ENCODE data around the gene TMEFF2. TPM values are rescaled to one million over a fixed set of nuclear protein-coding genes. Genes with fewer than 3 reads are reported as not detected.

The TMEFF2 gene
- total RNA-seq, 1 donor from 2014 or later, result 0.16 TPM

- H3K36me3 ChIP-seq, result no peaks in the 10 kb centered on the region
- no peak for DNase-seq
- no peaks in the 10 kb centered on the region for H3K9me3 ChIP-seq (replicated peaks)
- no peak overlapping the region for H3K27ac ChIP-seq (replicated peaks)
- H3K4me3 ChIP-seq, result no peak overlapping the region
- intact Hi-C loops (cut with micrococcal nuclease), result no loop called here
- no peaks in the 10 kb centered on the region for H3K27me3 ChIP-seq (ENCODE audit: low read depth)
- TF ChIP-seq, protein P1, sequence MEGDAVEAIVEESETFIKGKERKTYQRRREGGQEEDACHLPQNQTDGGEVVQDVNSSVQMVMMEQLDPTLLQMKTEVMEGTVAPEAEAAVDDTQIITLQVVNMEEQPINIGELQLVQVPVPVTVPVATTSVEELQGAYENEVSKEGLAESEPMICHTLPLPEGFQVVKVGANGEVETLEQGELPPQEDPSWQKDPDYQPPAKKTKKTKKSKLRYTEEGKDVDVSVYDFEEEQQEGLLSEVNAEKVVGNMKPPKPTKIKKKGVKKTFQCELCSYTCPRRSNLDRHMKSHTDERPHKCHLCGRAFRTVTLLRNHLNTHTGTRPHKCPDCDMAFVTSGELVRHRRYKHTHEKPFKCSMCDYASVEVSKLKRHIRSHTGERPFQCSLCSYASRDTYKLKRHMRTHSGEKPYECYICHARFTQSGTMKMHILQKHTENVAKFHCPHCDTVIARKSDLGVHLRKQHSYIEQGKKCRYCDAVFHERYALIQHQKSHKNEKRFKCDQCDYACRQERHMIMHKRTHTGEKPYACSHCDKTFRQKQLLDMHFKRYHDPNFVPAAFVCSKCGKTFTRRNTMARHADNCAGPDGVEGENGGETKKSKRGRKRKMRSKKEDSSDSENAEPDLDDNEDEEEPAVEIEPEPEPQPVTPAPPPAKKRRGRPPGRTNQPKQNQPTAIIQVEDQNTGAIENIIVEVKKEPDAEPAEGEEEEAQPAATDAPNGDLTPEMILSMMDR (IDR thresholded peaks at IDR 0.05; ENCODE audit: borderline replicate concordance), result no peak
- H3K4me1 ChIP-seq, result no peaks in the 10 kb centered on the region
Measured at GRCh38 chr2:192073878-192074277, 120.9 kb downstream of the TMEFF2 start.

DNA sequence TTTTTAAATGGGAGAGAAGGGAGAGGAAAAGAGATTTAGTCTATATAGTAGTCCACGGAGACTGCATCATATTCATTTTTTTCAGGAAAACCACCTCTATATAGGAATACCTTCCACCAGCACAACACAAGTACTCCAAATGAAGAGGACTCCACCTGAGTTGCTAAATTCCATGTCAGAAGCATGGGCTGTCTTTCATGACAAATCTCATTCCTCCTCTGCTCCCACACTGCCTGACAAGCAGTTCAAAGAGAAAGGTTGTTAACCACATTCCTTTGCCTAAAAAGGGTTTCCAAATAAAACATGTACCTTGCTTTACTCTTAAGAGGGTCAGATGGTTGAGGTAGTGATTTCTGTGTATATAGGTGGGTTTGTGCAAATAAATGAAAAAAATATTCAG is 122.0 kb downstream of the TMEFF2 start:
- Histone ChIP-seq H3K27me3 (ENCODE audit: low read depth) (no peaks in the 10 kb centered on the region), H3K4me3 (no peak overlapping the region), H3K9me3 (replicated peaks) (no peaks in the 10 kb centered on the region), H3K27ac (replicated peaks) (no peak overlapping the region), H3K36me3 (no peaks in the 10 kb centered on the region), H3K4me1 (no peaks in the 10 kb centered on the region)
- no peak for DNase-seq
- intact Hi-C loops (cut with micrococcal nuclease), result no loop called here
- TF ChIP-seq, protein P1 (IDR thresholded peaks at IDR 0.05; ENCODE audit: borderline replicate concordance), result no peak

DNA sequence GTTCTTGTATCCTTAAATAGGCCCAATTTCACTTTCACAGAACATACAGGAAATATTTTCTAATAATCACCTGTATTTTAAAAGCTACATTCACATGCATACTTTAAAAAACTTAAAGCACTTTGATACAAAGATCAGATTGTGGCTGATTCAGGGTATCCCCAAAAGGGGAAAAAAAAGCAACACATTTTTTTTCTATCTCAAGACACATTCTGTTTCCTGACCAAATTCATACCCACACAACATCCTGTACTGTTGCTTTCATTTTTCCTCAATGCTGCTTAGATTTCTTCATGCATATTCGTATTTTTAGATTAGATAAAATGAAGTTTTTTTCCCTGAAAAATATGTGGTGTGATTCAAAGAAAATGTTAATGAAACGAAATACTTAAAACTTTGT is 122.5 kb downstream of the TMEFF2 start:
- no peaks in the 10 kb centered on the region for H3K4me1 ChIP-seq
- H3K27ac ChIP-seq (replicated peaks), result no peak overlapping the region
- TF ChIP-seq, protein P1 (IDR thresholded peaks at IDR 0.05; ENCODE audit: borderline replicate concordance), result no peak
- H3K36me3 ChIP-seq, result no peaks in the 10 kb centered on the region
- intact Hi-C loops (cut with micrococcal nuclease), result no loop called here
- no peaks in the 10 kb centered on the region for H3K9me3 ChIP-seq (replicated peaks)
- no peak overlapping the region for H3K4me3 ChIP-seq
- no peaks in the 10 kb centered on the region for H3K27me3 ChIP-seq (ENCODE audit: low read depth)
- no peak for DNase-seq

- TF ChIP-seq, protein P1 (IDR thresholded peaks at IDR 0.05; ENCODE audit: borderline replicate concordance), result no peak
- no peaks in the 10 kb centered on the region for H3K4me1 ChIP-seq
- DNase-seq, result no peak
- H3K27me3 ChIP-seq (ENCODE audit: low read depth), result no peaks in the 10 kb centered on the region
- H3K36me3 ChIP-seq, result no peaks in the 10 kb centered on the region
- no peaks in the 10 kb centered on the region for H3K9me3 ChIP-seq (replicated peaks)
- intact Hi-C loops (cut with micrococcal nuclease), result no loop called here
- H3K4me3 ChIP-seq, result no peak overlapping the region
- no peak overlapping the region for H3K27ac ChIP-seq (replicated peaks)
Measured at GRCh38 chr2:192070099-192070498, 124.6 kb downstream of the TMEFF2 start.

DNA sequence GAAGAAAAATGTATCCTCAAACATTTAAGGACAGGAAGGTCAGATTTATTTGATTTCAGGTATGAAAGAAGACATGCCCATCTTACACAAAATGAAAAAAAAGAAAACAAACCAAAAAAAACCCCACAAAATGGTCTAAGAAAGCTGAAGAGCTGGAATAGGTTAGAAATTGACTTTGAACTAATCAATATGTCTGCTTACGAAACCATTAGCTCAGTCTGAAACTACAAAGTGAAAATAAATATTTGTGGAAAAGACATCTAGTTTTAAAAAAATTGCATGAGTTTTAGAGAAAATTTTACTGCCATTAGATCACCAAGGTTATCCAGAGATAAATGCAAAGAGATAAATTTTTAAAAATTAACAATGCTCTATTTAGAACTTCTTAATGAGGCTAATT is 125.3 kb downstream of the TMEFF2 start:
- TF ChIP-seq, protein P1 (IDR thresholded peaks at IDR 0.05; ENCODE audit: borderline replicate concordance), result no peak
- Histone ChIP-seq H3K4me3 (no peak overlapping the region), H3K9me3 (replicated peaks) (no peaks in the 10 kb centered on the region), H3K4me1 (no peaks in the 10 kb centered on the region), H3K36me3 (no peaks in the 10 kb centered on the region), H3K27ac (replicated peaks) (no peak overlapping the region), H3K27me3 (ENCODE audit: low read depth) (no peaks in the 10 kb centered on the region)
- intact Hi-C loops (cut with micrococcal nuclease), result no loop called here
- no peak for DNase-seq

GRCh38 chr2:192068966-192069365 is 125.8 kb downstream of the TMEFF2 start:
- no peak for DNase-seq
- TF ChIP-seq, protein P1 (IDR thresholded peaks at IDR 0.05; ENCODE audit: borderline replicate concordance), result no peak

More at GRCh38 chr2:192068966-192069365, 125.8 kb downstream of the TMEFF2 start:
- Histone ChIP-seq H3K27me3 (ENCODE audit: low read depth) (no peaks in the 10 kb centered on the region), H3K4me1 (no peaks in the 10 kb centered on the region), H3K9me3 (replicated peaks) (no peaks in the 10 kb centered on the region), H3K4me3 (no peak overlapping the region), H3K27ac (replicated peaks) (no peak overlapping the region), H3K36me3 (no peaks in the 10 kb centered on the region)
- intact Hi-C loops (cut with micrococcal nuclease), result no loop called here
